ENCODE data around the gene ZDHHC7. TPM values are rescaled to one million over a fixed set of nuclear protein-coding genes. Genes with fewer than 3 reads are reported as not detected.

Gene ZDHHC7
- total RNA-seq, 1 donor from 2014 or later = 67.3 TPM

- DNase-seq (ENCODE audit: low spot score, unreplicated experiment) = no peak
- Mint-ChIP-seq H3K36me3 (ENCODE audit: insufficient read depth) (peaks cover 5% of the 10 kb centered on the region), H3K27me3 (no peaks in the 10 kb centered on the region), H3K27ac (peak overlapping the region; percentile 89), H3K9me3 (ENCODE audit: low read depth) (no peaks in the 10 kb centered on the region), H3K4me1 (ENCODE audit: low read depth) (peaks cover 50% of the 10 kb centered on the region), H3K4me3 (ENCODE audit: low read depth) (no peak overlapping the region)
- no peak for TF ChIP-seq CTCF (IDR thresholded peaks at IDR 0.05; ENCODE audit: unreplicated experiment)
These were observed 7.4 kb downstream of the ZDHHC7 start for GRCh38 chr16:85003725-85004586.

DNA sequence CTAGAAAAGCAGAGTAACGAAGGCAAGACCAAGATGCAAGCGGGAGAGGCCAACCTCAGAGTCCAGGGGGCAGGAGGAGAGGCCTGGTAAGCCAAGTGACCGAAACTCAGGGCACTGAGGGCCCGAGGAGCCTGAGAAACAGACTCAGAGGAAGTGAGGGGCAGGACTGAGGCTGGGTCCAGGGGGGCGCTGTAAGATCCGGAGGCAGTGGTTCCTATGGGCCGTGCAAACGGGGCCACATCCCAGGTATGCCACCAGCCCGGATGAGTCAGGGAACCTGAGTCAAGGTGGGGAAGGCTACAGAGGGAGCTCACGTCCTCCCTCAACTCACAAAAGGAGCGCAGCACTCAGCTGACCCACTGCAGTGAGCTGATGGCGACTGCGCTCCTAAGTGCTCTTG, 8.3 kb downstream of the ZDHHC7 start:
- Mint-ChIP-seq H3K4me1 (ENCODE audit: low read depth) (peaks cover 45% of the 10 kb centered on the region), H3K27me3 (no peaks in the 10 kb centered on the region), H3K27ac (peak overlapping the region; percentile 89), H3K9me3 (ENCODE audit: low read depth) (no peaks in the 10 kb centered on the region), H3K36me3 (ENCODE audit: insufficient read depth) (peaks cover 6% of the 10 kb centered on the region), H3K4me3 (ENCODE audit: low read depth) (no peak overlapping the region)
- no peak for DNase-seq (ENCODE audit: low spot score, unreplicated experiment)
- no peak for TF ChIP-seq CTCF (IDR thresholded peaks at IDR 0.05; ENCODE audit: unreplicated experiment)

GRCh38 chr16:85002608-85003007, 8.7 kb downstream of the ZDHHC7 start:
- peaks cover 44% of the 10 kb centered on the region for H3K4me1 Mint-ChIP-seq (ENCODE audit: low read depth)
- H3K4me3 Mint-ChIP-seq (ENCODE audit: low read depth) = no peak overlapping the region
- peak overlapping the region; percentile 89 for H3K27ac Mint-ChIP-seq
- H3K9me3 Mint-ChIP-seq (ENCODE audit: low read depth) = no peaks in the 10 kb centered on the region
- DNase-seq (ENCODE audit: low spot score, unreplicated experiment) = no peak
- H3K36me3 Mint-ChIP-seq (ENCODE audit: insufficient read depth) = peaks cover 6% of the 10 kb centered on the region
- H3K27me3 Mint-ChIP-seq = no peaks in the 10 kb centered on the region
- no peak for TF ChIP-seq CTCF (IDR thresholded peaks at IDR 0.05; ENCODE audit: unreplicated experiment)

DNA sequence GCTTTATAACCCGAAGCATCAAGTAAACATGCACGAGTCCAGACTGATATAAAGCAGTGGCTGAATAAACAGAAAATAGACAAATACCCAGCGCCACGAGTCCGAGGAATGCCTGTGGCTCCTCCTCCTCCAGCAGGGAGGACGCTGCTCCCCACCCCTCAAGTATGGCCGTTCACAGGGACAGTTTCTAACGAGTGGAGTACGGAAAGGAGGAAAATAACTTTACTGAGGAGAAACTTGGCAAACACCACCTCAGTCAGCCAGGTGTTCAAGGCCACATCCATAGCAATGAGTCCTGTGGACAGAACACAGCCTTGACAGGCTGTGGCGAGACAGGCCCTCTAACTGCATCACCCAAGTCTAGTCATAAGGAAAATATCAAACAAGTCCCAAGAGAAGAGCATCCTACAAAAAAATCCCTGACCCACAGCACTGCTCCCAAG, 9.2 kb downstream of the ZDHHC7 start:
- Mint-ChIP-seq H3K27me3 (no peaks in the 10 kb centered on the region), H3K27ac (peak overlapping the region; percentile 39), H3K4me3 (ENCODE audit: low read depth) (no peak overlapping the region), H3K4me1 (ENCODE audit: low read depth) (peaks cover 41% of the 10 kb centered on the region), H3K9me3 (ENCODE audit: low read depth) (no peaks in the 10 kb centered on the region), H3K36me3 (ENCODE audit: insufficient read depth) (peaks cover 6% of the 10 kb centered on the region)
- DNase-seq (ENCODE audit: low spot score, unreplicated experiment) = no peak
- TF ChIP-seq CTCF (IDR thresholded peaks at IDR 0.05; ENCODE audit: unreplicated experiment) = no peak

- no peak for DNase-seq (ENCODE audit: low spot score, unreplicated experiment)
- no peak overlapping the region for H3K4me3 Mint-ChIP-seq (ENCODE audit: low read depth)
- no peak for TF ChIP-seq CTCF (IDR thresholded peaks at IDR 0.05; ENCODE audit: unreplicated experiment)
- peaks cover 38% of the 10 kb centered on the region for H3K4me1 Mint-ChIP-seq (ENCODE audit: low read depth)
- peaks cover 18% of the 10 kb centered on the region for H3K36me3 Mint-ChIP-seq (ENCODE audit: insufficient read depth)
- H3K27ac Mint-ChIP-seq = peak overlapping the region; percentile 69
- H3K9me3 Mint-ChIP-seq (ENCODE audit: low read depth) = no peaks in the 10 kb centered on the region
- no peaks in the 10 kb centered on the region for H3K27me3 Mint-ChIP-seq
These were observed 11.4 kb downstream of the ZDHHC7 start for GRCh38 chr16:84999857-85000480.

Measured in progenitor cell of endocrine pancreas (in vitro differentiated cells).